HEK293 (cell line): ENCODE data around the gene RASL11A.

Experiments
- CTCF ChIA-PET: fragments of 350-600 bp; formaldehyde crosslinking; extraction: SDS; loops from one replicate; lab custom pipeline; 2021; ENCODE audit warnings: antibody characterized with exemption; lab: Yijun Ruan, JAX
- POLR2A ChIA-PET: fragments of 300-600 bp; formaldehyde crosslinking; extraction: SDS; loops from one replicate; lab custom pipeline; 2020; ENCODE audit warnings: antibody characterized with exemption, inconsistent platforms; lab: Yijun Ruan, JAX
- H3K27ac ChIP-seq: fragments of 200-500 bp; sonication (Bioruptor generic); 2 replicates; pipeline ENCODE4 v1.5.1; 2014; ENCODE audit warnings: low read depth, low read length, control low read depth, inconsistent platforms; ENCODE audit errors: extremely low read depth
- H3K36me3 ChIP-seq, 2 experiments: fragments of 200-500 bp in 1 of 2; sonication (Bioruptor generic) in 1 of 2; 1 replicate in 1 of 2; 2 replicates in 1 of 2; pipeline ENCODE4 v1.5.1; 2014 to 2017; ENCODE audit warnings: inconsistent platforms in 2 of 2, low read length in 2 of 2; ENCODE audit not compliant: control insufficient read depth in 2 of 2, insufficient read depth in 1 of 2
- H3K4me1 ChIP-seq: fragments of 200-500 bp; sonication (Bioruptor generic); 2 replicates; pipeline ENCODE4 v1.5.1; 2014; ENCODE audit warnings: mild to moderate bottlenecking, low read length, inconsistent platforms; ENCODE audit not compliant: control insufficient read depth, insufficient read depth
- H3K4me3 ChIP-seq: 2 replicates; pipeline ENCODE4 v1.5.1; 2011; ENCODE audit warnings: low read depth, mild to moderate bottlenecking, control low read depth, low read length, moderate library complexity
- H3K9me3 ChIP-seq: fragments of 200-500 bp; sonication (Bioruptor generic); 2 replicates; pipeline ENCODE4 v1.5.1; 2014; ENCODE audit warnings: low read depth, low read length, inconsistent platforms; ENCODE audit not compliant: control insufficient read depth, insufficient read depth
- AEBP2 ChIP-seq: fragments of 450-650 bp; formaldehyde crosslinking; IDR thresholded peaks from 2 replicates; pipeline ENCODE4 v1.5.1; 2016; ENCODE audit warnings: missing biosample characterization, missing genetic modification characterization, borderline replicate concordance
- BCL11A ChIP-seq: fragments of 450-650 bp; formaldehyde crosslinking; IDR thresholded peaks from 2 replicates; pipeline ENCODE4 v1.5.1; 2016; ENCODE audit warnings: low read depth, missing biosample characterization, missing genetic modification characterization
- PRDM6 ChIP-seq: fragments of 450-650 bp; formaldehyde crosslinking; IDR thresholded peaks from 2 replicates; pipeline ENCODE4 v1.5.1; 2017; ENCODE audit warnings: missing biosample characterization, missing genetic modification characterization
- SP2 ChIP-seq: fragments of 450-650 bp; formaldehyde crosslinking; IDR thresholded peaks from 2 replicates; pipeline ENCODE4 v1.5.1; 2016; ENCODE audit warnings: missing biosample characterization, missing genetic modification characterization
- TCF7L2 ChIP-seq: IDR thresholded peaks from 2 replicates; pipeline ENCODE4 v1.6.1; 2011; ENCODE audit warnings: low read depth, mild to moderate bottlenecking, inconsistent platforms, low read length, moderate library complexity, borderline replicate concordance
- YY1 ChIP-seq: fragments of 450-650 bp; formaldehyde crosslinking; IDR thresholded peaks from 2 replicates; pipeline ENCODE4 v1.5.1; 2018; ENCODE audit warnings: missing biosample characterization, missing genetic modification characterization
- ZBTB20 ChIP-seq: fragments of 450-650 bp; formaldehyde crosslinking; IDR thresholded peaks from 2 replicates; pipeline ENCODE4 v1.5.1; 2016; ENCODE audit warnings: missing biosample characterization, missing genetic modification characterization
- ZBTB26 ChIP-seq: fragments of 450-650 bp; formaldehyde crosslinking; optimal IDR thresholded peaks from 2 replicates; pipeline ENCODE3; 2016; ENCODE audit warnings: missing biosample characterization, mild to moderate bottlenecking, missing genetic modification characterization
- ZEB2 ChIP-seq: fragments of 450-650 bp; formaldehyde crosslinking; IDR thresholded peaks from 2 replicates; pipeline ENCODE4 v1.5.1; 2016; ENCODE audit warnings: missing biosample characterization, missing genetic modification characterization
- ZFP37 ChIP-seq: fragments of 450-650 bp; formaldehyde crosslinking; IDR thresholded peaks from 2 replicates; pipeline ENCODE4 v1.5.1; 2016; ENCODE audit warnings: missing biosample characterization, missing genetic modification characterization
- ZNF10 ChIP-seq: fragments of 450-650 bp; formaldehyde crosslinking; IDR thresholded peaks from 2 replicates; pipeline ENCODE4 v1.5.1; 2017; ENCODE audit warnings: missing biosample characterization, missing genetic modification characterization
- ZNF121 ChIP-seq: fragments of 450-650 bp; formaldehyde crosslinking; IDR thresholded peaks from 2 replicates; pipeline ENCODE4 v1.5.1; 2016; ENCODE audit warnings: missing biosample characterization, missing genetic modification characterization
- ZNF24 ChIP-seq: fragments of 450-650 bp; formaldehyde crosslinking; IDR thresholded peaks from 2 replicates; pipeline ENCODE4 v1.5.1; 2016; ENCODE audit warnings: missing biosample characterization, missing genetic modification characterization
- ZNF335 ChIP-seq: fragments of 450-650 bp; formaldehyde crosslinking; conservative IDR thresholded peaks from 2 replicates; pipeline ENCODE4 v1.5.1; 2016; ENCODE audit warnings: missing biosample characterization, missing genetic modification characterization
- ZNF48 ChIP-seq: fragments of 450-650 bp; formaldehyde crosslinking; IDR thresholded peaks from 2 replicates; pipeline ENCODE4 v1.5.1; 2016; ENCODE audit warnings: missing biosample characterization, missing genetic modification characterization
- ZNF639 ChIP-seq: fragments of 450-650 bp; formaldehyde crosslinking; IDR thresholded peaks from 2 replicates; pipeline ENCODE4 v1.5.1; 2016; ENCODE audit warnings: missing biosample characterization, missing genetic modification characterization
- ZNF660 ChIP-seq: fragments of 450-650 bp; IDR thresholded peaks from 2 replicates; pipeline ENCODE4 v1.5.1; 2018; ENCODE audit warnings: missing biosample characterization, mild to moderate bottlenecking, missing genetic modification characterization
- ZNF785 ChIP-seq: fragments of 450-650 bp; formaldehyde crosslinking; IDR thresholded peaks from 2 replicates; pipeline ENCODE4 v1.5.1; 2016; ENCODE audit warnings: missing biosample characterization, missing genetic modification characterization
- TF ChIP-seq, protein P1 (sequence below): fragments of 450-650 bp; formaldehyde crosslinking; IDR thresholded peaks from 2 replicates; pipeline ENCODE4 v1.5.1; 2016; ENCODE audit warnings: missing biosample characterization, missing genetic modification characterization
- TF ChIP-seq, protein P2 (sequence below): fragments of 450-650 bp; formaldehyde crosslinking; IDR thresholded peaks from 2 replicates; pipeline ENCODE4 v1.5.1; 2016; ENCODE audit warnings: missing biosample characterization, missing genetic modification characterization
- TF ChIP-seq, protein P3 (sequence below): fragments of 450-650 bp; formaldehyde crosslinking; IDR thresholded peaks from 2 replicates; pipeline ENCODE4 v1.5.1; 2016; ENCODE audit warnings: missing biosample characterization, missing genetic modification characterization

The RASL11A gene, protein sequence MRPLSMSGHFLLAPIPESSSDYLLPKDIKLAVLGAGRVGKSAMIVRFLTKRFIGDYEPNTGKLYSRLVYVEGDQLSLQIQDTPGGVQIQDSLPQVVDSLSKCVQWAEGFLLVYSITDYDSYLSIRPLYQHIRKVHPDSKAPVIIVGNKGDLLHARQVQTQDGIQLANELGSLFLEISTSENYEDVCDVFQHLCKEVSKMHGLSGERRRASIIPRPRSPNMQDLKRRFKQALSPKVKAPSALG

GRCh38 chr13:27270594-27271520, at the start of gene RASL11A:
Gene RASL11A, plus strand, starts transcription at chr13:27270830. Its CDS starts 115 bp downstream, at chr13:27270945.
- POLR2A ChIA-PET = interaction anchor here (1.0 to 1.2 kb wide), 3 partner anchors 13 to 59 kb away, joined by 3 to 8 read pairs (median 3); partner anchors contain the start of gene RPL21
- Histone ChIP-seq H3K4me1 (peaks cover 21% of the 10 kb centered on the region), H3K36me3 (peaks cover 0 to 6% of the 10 kb centered on the region in 2 experiments; a peak in 1 of 3 replicates), H3K4me3 (peak within 1 kb of the TSS; percentile 48), H3K27ac (peak within 1 kb of the TSS; percentile 81), H3K9me3 (no peaks in the 10 kb centered on the region)
- CTCF ChIA-PET = interaction anchor here (0.6 to 1.5 kb wide), 9 partner anchors 11 to 340 kb away, joined by 3 to 5 read pairs (median 3); no protein-coding TSS in a partner anchor
- TF ChIP-seq BCL11A (tag by site-specific recombination) (0 out of 2 replicates have a peak, but pooled peaks have one; percentile 15), ZNF121 (0 out of 2 replicates have a peak, but pooled peaks have one; percentile 48), ZNF660 (tag by site-specific recombination) (peak; percentile 81), ZFP37 (tag by site-specific recombination) (0 out of 2 replicates have a peak, but pooled peaks have one; percentile 44), ZNF24 (tag by site-specific recombination) (0 out of 2 replicates have a peak, but pooled peaks have one; percentile 43), SP2 (peak; percentile 57), ZBTB26 (peak; percentile 96), ZBTB20 (tag by site-specific recombination) (peak; percentile 70), ZNF639 (tag by site-specific recombination) (no peak), PRDM6 (no peak), ZEB2 (tag by site-specific recombination) (peak; percentile 85), YY1 (0 out of 2 replicates have a peak, but pooled peaks have one; percentile 31), ZNF10 (0 out of 2 replicates have a peak, but pooled peaks have one; percentile 10), ZNF785 (tag by site-specific recombination) (no peak), ZNF48 (tag by site-specific recombination) (no peak), ZNF335 (tag by site-specific recombination) (peak; percentile 90), TCF7L2 (no peak), AEBP2 (tag by site-specific recombination) (no peak)
- TF ChIP-seq, protein P1, sequence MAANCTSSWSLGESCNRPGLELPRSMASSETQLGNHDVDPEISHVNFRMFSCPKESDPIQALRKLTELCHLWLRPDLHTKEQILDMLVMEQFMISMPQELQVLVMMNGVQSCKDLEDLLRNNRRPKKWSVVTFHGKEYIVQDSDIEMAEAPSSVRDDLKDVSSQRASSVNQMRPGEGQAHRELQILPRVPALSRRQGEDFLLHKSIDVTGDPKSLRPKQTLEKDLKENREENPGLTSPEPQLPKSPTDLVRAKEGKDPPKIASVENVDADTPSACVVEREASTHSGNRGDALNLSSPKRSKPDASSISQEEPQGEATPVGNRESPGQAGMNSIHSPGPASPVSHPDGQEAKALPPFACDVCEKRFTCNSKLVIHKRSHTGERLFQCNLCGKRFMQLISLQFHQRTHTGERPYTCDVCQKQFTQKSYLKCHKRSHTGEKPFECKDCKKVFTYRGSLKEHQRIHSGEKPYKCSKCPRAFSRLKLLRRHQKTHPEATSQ = 0 out of 2 replicates have a peak, but pooled peaks have one; percentile 26
- TF ChIP-seq, protein P2, sequence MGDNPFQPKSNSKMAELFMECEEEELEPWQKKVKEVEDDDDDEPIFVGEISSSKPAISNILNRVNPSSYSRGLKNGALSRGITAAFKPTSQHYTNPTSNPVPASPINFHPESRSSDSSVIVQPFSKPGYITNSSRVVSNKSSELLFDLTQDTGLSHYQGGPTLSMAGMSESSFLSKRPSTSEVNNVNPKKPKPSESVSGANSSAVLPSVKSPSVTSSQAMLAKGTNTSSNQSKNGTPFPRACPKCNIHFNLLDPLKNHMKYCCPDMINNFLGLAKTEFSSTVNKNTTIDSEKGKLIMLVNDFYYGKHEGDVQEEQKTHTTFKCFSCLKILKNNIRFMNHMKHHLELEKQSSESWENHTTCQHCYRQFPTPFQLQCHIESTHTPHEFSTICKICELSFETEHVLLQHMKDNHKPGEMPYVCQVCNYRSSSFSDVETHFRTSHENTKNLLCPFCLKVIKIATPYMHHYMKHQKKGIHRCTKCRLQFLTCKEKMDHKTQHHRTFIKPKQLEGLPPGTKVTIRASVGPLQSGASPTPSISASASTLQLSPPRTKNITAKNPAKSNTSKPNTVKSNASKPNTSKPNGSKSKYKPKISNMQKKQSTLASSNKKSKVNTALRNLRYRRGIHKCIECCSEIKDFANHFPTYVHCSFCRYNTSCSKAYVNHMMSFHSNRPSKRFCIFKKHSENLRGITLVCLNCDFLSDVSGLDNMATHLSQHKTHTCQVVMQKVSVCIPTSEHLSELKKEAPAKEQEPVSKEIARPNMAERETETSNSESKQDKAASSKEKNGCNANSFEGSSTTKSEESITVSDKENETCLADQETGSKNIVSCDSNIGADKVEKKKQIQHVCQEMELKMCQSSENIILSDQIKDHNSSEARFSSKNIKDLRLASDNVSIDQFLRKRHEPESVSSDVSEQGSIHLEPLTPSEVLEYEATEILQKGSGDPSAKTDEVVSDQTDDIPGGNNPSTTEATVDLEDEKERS (tag by site-specific recombination) = no peak
- TF ChIP-seq, protein P3, sequence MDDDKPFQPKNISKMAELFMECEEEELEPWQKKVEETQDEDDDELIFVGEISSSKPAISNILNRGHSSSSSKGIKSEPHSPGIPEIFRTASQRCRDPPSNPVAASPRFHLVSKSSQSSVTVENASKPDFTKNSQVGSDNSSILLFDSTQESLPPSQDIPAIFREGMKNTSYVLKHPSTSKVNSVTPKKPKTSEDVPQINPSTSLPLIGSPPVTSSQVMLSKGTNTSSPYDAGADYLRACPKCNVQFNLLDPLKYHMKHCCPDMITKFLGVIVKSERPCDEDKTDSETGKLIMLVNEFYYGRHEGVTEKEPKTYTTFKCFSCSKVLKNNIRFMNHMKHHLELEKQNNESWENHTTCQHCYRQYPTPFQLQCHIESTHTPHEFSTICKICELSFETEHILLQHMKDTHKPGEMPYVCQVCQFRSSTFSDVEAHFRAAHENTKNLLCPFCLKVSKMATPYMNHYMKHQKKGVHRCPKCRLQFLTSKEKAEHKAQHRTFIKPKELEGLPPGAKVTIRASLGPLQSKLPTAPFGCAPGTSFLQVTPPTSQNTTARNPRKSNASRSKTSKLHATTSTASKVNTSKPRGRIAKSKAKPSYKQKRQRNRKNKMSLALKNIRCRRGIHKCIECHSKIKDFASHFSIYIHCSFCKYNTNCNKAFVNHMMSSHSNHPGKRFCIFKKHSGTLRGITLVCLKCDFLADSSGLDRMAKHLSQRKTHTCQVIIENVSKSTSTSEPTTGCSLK (tag by site-specific recombination) = no peak
